ENCODE results near the gene PRKG1.

Gene PRKG1

GRCh38 chr10:51079331-51079730 is 5.0 kb downstream of the PRKG1 start:
- Histone ChIP-seq H3K4me3 (ENCODE audit: low read length) (no peak overlapping the region), H3K4me1 (ENCODE audit: control insufficient read depth, insufficient read depth, low read length) (peaks cover 14% of the 10 kb centered on the region), H3K27ac (ENCODE audit: low read depth, low read length) (peak overlapping the region; percentile 69), H3K9ac (ENCODE audit: low read length) (no peak overlapping the region), H3K27me3 (ENCODE audit: control insufficient read depth, insufficient read depth, low read length) (no peaks in the 10 kb centered on the region), H3K36me3 (ENCODE audit: control insufficient read depth, insufficient read depth, low read length) (no peaks in the 10 kb centered on the region)

- H3K9ac ChIP-seq (ENCODE audit: low read length): no peak overlapping the region
- H3K36me3 ChIP-seq (ENCODE audit: control insufficient read depth, insufficient read depth, low read length): no peaks in the 10 kb centered on the region
- peaks cover 14% of the 10 kb centered on the region for H3K4me1 ChIP-seq (ENCODE audit: control insufficient read depth, insufficient read depth, low read length)
- peak overlapping the region; percentile 69 for H3K27ac ChIP-seq (ENCODE audit: low read depth, low read length)
- H3K27me3 ChIP-seq (ENCODE audit: control insufficient read depth, insufficient read depth, low read length): no peaks in the 10 kb centered on the region
- H3K4me3 ChIP-seq (ENCODE audit: low read length): no peak overlapping the region
Measured at GRCh38 chr10:51079766-51080165, 5.5 kb downstream of the PRKG1 start.

DNA sequence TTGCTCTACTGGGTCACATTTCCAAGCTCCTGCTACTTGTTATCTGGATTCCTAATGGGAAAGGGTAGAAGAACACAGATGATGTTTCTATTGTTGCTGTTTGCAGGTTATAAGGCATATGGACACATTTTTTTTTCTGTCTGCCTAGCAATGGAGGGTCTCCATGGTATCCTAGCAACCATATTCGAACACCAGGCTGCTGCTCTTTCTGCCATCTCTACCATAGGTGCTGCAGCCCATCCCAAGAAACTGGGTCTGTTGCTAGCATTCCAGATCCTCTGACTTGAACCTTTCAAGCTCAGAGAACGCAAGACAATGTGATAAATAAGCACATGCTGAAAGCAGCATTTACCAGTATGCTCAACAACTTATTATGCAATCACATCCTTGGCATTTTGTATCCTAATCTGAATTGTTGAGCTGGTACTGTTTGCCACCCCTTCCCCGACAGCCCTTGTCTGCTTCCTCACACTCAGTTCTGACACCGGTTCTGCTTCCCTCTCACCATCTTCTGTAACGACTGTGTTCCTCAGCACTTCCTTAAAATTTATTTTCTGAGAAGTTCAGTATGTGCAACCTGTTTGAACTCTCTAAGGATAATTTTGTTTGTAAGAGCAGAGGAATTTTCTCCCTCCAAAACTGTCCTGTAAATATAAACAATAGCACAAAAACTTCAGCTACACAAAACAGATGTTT is 6.2 kb downstream of the PRKG1 start:
- H3K27me3 ChIP-seq (ENCODE audit: control insufficient read depth, insufficient read depth, low read length): no peaks in the 10 kb centered on the region
- H3K36me3 ChIP-seq (ENCODE audit: control insufficient read depth, insufficient read depth, low read length): no peaks in the 10 kb centered on the region
- H3K4me1 ChIP-seq (ENCODE audit: control insufficient read depth, insufficient read depth, low read length): peaks cover 14% of the 10 kb centered on the region
- no peak overlapping the region for H3K9ac ChIP-seq (ENCODE audit: low read length)
- no peak overlapping the region for H3K4me3 ChIP-seq (ENCODE audit: low read length)
- H3K27ac ChIP-seq (ENCODE audit: low read depth, low read length): no peak overlapping the region

- peak overlapping the region; percentile 79 for H3K27ac ChIP-seq (ENCODE audit: low read depth, low read length)
- H3K36me3 ChIP-seq (ENCODE audit: control insufficient read depth, insufficient read depth, low read length): no peaks in the 10 kb centered on the region
- no peaks in the 10 kb centered on the region for H3K27me3 ChIP-seq (ENCODE audit: control insufficient read depth, insufficient read depth, low read length)
- peaks cover 14% of the 10 kb centered on the region for H3K4me1 ChIP-seq (ENCODE audit: control insufficient read depth, insufficient read depth, low read length)
- H3K4me3 ChIP-seq (ENCODE audit: low read length): no peak overlapping the region
- no peak overlapping the region for H3K9ac ChIP-seq (ENCODE audit: low read length)
Measured at GRCh38 chr10:51082857-51083256, 8.6 kb downstream of the PRKG1 start.

DNA sequence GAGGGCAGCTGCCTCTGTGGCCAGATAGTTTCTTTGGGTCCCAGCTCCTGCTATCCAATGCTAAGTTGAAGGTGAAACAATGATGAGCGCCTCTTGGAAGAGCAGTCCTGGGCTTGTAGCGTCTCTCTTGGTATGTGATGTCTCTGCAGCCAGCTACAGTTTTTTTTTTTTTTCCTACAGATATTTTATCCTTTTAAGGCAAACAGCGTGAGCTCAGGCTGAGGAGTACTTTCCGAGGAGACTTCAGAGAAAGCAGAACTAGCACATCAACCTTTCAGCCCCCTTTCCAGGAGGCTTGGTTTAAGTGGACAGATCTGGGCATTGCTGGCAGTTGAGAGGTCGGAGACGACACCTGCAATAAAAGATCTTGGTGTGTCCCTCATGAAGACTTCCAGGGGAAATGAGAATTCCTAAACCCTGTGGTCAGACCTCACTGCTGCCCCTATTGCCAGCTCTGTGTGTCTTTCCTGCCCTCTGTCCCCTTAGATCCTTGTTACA is 9.1 kb downstream of the PRKG1 start:
- Histone ChIP-seq H3K36me3 (ENCODE audit: control insufficient read depth, insufficient read depth, low read length) (no peaks in the 10 kb centered on the region), H3K27me3 (ENCODE audit: control insufficient read depth, insufficient read depth, low read length) (no peaks in the 10 kb centered on the region), H3K9ac (ENCODE audit: low read length) (no peak overlapping the region), H3K4me1 (ENCODE audit: control insufficient read depth, insufficient read depth, low read length) (peaks cover 14% of the 10 kb centered on the region), H3K27ac (ENCODE audit: low read depth, low read length) (peak overlapping the region; percentile 79), H3K4me3 (ENCODE audit: low read length) (no peak overlapping the region)

DNA sequence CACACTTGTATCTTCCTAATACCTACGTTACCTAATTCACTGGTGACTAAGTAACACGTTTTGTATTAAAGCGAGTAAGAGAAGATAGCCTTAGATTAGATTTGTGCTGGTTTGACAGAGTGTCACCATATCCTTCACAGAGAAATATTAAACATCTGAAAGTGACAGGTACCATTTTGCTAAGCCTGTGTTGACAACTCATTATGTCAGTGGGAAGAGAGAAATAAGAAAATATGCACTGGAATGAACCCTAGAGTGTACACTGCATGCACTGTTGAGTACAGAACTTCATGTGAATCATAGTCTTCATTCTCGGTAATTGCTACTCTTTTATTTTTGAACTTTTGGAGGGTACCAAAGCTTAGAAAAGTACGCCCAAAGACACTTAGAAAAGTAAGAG is 10.9 kb downstream of the PRKG1 start:
- no peak overlapping the region for H3K4me3 ChIP-seq (ENCODE audit: low read length)
- peaks cover 9% of the 10 kb centered on the region for H3K4me1 ChIP-seq (ENCODE audit: control insufficient read depth, insufficient read depth, low read length)
- H3K9ac ChIP-seq (ENCODE audit: low read length): no peak overlapping the region
- no peaks in the 10 kb centered on the region for H3K36me3 ChIP-seq (ENCODE audit: control insufficient read depth, insufficient read depth, low read length)
- H3K27ac ChIP-seq (ENCODE audit: low read depth, low read length): peak overlapping the region; percentile 7
- no peaks in the 10 kb centered on the region for H3K27me3 ChIP-seq (ENCODE audit: control insufficient read depth, insufficient read depth, low read length)

- Histone ChIP-seq H3K27me3 (ENCODE audit: control insufficient read depth, insufficient read depth, low read length) (no peaks in the 10 kb centered on the region), H3K4me1 (ENCODE audit: control insufficient read depth, insufficient read depth, low read length) (peaks cover 4% of the 10 kb centered on the region), H3K9ac (ENCODE audit: low read length) (no peak overlapping the region), H3K4me3 (ENCODE audit: low read length) (no peak overlapping the region), H3K27ac (ENCODE audit: low read depth, low read length) (no peak overlapping the region), H3K36me3 (ENCODE audit: control insufficient read depth, insufficient read depth, low read length) (no peaks in the 10 kb centered on the region)
Measured at GRCh38 chr10:51086710-51087109, 12.4 kb downstream of the PRKG1 start.

DNA sequence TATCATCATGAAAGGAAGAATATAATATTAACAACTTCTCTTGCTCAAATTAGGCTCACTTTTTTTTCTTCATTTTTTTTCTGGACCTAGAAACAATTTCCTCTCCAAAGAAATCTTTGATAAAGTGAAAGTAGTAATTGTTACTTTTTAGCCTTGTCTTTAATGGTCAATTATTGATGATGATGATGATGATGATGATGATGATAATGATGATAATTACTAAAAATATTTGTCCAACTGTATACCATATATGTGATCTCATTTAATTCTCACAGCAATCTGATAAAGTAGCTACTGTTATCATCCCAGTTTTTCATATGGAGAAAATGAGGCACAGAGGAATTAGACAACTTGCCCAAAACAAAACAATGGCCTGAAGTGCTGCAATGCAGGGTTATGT is 12.8 kb downstream of the PRKG1 start:
- no peak overlapping the region for H3K4me3 ChIP-seq (ENCODE audit: low read length)
- no peak overlapping the region for H3K9ac ChIP-seq (ENCODE audit: low read length)
- H3K36me3 ChIP-seq (ENCODE audit: control insufficient read depth, insufficient read depth, low read length): no peaks in the 10 kb centered on the region
- H3K27me3 ChIP-seq (ENCODE audit: control insufficient read depth, insufficient read depth, low read length): no peaks in the 10 kb centered on the region
- H3K27ac ChIP-seq (ENCODE audit: low read depth, low read length): no peak overlapping the region
- H3K4me1 ChIP-seq (ENCODE audit: control insufficient read depth, insufficient read depth, low read length): peaks cover 6% of the 10 kb centered on the region

DNA sequence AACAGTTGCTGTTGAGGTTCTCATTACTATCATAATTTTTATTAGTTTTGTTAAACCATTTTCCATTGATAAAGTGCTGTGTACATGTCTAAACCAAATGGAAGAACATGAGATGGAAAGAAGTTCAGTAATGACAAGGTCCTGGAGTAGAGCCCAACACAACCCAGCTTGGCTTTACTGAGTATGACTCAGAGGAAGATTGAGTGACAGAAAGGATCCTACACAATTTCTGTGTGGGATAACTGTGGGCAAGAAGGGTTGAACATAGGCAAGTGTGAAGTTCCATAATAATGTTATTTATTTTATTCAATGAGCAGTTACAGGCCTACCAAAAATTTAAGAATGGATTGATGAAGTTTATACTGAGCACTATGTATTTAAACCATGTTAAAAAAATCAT is 15.9 kb downstream of the PRKG1 start:
- Histone ChIP-seq H3K27me3 (ENCODE audit: control insufficient read depth, insufficient read depth, low read length) (no peaks in the 10 kb centered on the region), H3K27ac (ENCODE audit: low read depth, low read length) (no peak overlapping the region), H3K36me3 (ENCODE audit: control insufficient read depth, insufficient read depth, low read length) (no peaks in the 10 kb centered on the region), H3K4me3 (ENCODE audit: low read length) (no peak overlapping the region), H3K9ac (ENCODE audit: low read length) (no peak overlapping the region), H3K4me1 (ENCODE audit: control insufficient read depth, insufficient read depth, low read length) (peaks cover 11% of the 10 kb centered on the region)

GRCh38 chr10:51092402-51092801 is 18.1 kb downstream of the PRKG1 start:
- Histone ChIP-seq H3K4me1 (ENCODE audit: control insufficient read depth, insufficient read depth, low read length) (peaks cover 20% of the 10 kb centered on the region), H3K4me3 (ENCODE audit: low read length) (no peak overlapping the region), H3K27ac (ENCODE audit: low read depth, low read length) (peak overlapping the region; percentile 67)

GRCh38 chr10:51095444-51095843 is 21.2 kb downstream of the PRKG1 start:
- Histone ChIP-seq H3K9ac (ENCODE audit: low read length) (no peak overlapping the region), H3K4me3 (ENCODE audit: low read length) (no peak overlapping the region), H3K4me1 (ENCODE audit: control insufficient read depth, insufficient read depth, low read length) (peaks cover 22% of the 10 kb centered on the region), H3K36me3 (ENCODE audit: control insufficient read depth, insufficient read depth, low read length) (no peaks in the 10 kb centered on the region), H3K27ac (ENCODE audit: low read depth, low read length) (peak overlapping the region; percentile 3), H3K27me3 (ENCODE audit: control insufficient read depth, insufficient read depth, low read length) (no peaks in the 10 kb centered on the region)

More at GRCh38 chr10:51092402-51092801, 18.1 kb downstream of the PRKG1 start:
- no peaks in the 10 kb centered on the region for H3K36me3 ChIP-seq (ENCODE audit: control insufficient read depth, insufficient read depth, low read length)
- no peak overlapping the region for H3K9ac ChIP-seq (ENCODE audit: low read length)
- H3K27me3 ChIP-seq (ENCODE audit: control insufficient read depth, insufficient read depth, low read length): no peaks in the 10 kb centered on the region

- Histone ChIP-seq H3K4me3 (ENCODE audit: low read length) (no peak overlapping the region), H3K27me3 (ENCODE audit: control insufficient read depth, insufficient read depth, low read length) (no peaks in the 10 kb centered on the region), H3K27ac (ENCODE audit: low read depth, low read length) (no peak overlapping the region), H3K4me1 (ENCODE audit: control insufficient read depth, insufficient read depth, low read length) (peaks cover 20% of the 10 kb centered on the region), H3K36me3 (ENCODE audit: control insufficient read depth, insufficient read depth, low read length) (no peaks in the 10 kb centered on the region), H3K9ac (ENCODE audit: low read length) (no peak overlapping the region)
Measured at GRCh38 chr10:51097546-51097945, 23.3 kb downstream of the PRKG1 start.

GRCh38 chr10:51100221-51100620 is 25.9 kb downstream of the PRKG1 start:
- no peaks in the 10 kb centered on the region for H3K36me3 ChIP-seq (ENCODE audit: control insufficient read depth, insufficient read depth, low read length)
- H3K4me1 ChIP-seq (ENCODE audit: control insufficient read depth, insufficient read depth, low read length): peaks cover 11% of the 10 kb centered on the region
- H3K9ac ChIP-seq (ENCODE audit: low read length): no peak overlapping the region
- no peak overlapping the region for H3K4me3 ChIP-seq (ENCODE audit: low read length)
- H3K27me3 ChIP-seq (ENCODE audit: control insufficient read depth, insufficient read depth, low read length): no peaks in the 10 kb centered on the region
- H3K27ac ChIP-seq (ENCODE audit: low read depth, low read length): no peak overlapping the region

Data from rectal smooth muscle tissue (tissue), 1 donor.